Measurements from ENCODE around the gene JAZF1.

DNA sequence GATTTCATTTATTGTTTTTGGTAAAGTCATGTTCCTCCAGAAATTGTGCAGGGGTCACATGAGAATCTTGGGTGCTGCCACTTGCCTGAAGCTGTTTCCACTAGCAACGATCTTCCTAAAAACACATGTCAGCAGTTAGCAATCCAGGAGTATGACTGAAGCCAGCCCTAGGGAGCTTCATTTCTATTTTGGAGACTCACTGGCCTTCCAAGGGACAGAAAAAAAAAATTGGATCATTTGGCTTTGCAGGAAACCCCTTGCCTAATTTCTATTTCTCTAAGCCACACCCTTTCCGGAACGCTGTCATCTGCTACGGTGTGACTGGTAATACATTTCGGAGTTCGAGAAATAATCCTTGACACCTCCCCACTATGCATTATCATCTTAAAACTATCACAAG lies 236.0 kb downstream of the JAZF1 start:
- no peak for TF ChIP-seq POLR2AphosphoS5 (IDR thresholded peaks at IDR 0.05)
- TF ChIP-seq, protein P1, sequence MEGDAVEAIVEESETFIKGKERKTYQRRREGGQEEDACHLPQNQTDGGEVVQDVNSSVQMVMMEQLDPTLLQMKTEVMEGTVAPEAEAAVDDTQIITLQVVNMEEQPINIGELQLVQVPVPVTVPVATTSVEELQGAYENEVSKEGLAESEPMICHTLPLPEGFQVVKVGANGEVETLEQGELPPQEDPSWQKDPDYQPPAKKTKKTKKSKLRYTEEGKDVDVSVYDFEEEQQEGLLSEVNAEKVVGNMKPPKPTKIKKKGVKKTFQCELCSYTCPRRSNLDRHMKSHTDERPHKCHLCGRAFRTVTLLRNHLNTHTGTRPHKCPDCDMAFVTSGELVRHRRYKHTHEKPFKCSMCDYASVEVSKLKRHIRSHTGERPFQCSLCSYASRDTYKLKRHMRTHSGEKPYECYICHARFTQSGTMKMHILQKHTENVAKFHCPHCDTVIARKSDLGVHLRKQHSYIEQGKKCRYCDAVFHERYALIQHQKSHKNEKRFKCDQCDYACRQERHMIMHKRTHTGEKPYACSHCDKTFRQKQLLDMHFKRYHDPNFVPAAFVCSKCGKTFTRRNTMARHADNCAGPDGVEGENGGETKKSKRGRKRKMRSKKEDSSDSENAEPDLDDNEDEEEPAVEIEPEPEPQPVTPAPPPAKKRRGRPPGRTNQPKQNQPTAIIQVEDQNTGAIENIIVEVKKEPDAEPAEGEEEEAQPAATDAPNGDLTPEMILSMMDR (IDR thresholded peaks at IDR 0.05) = no peak

Data from breast epithelium (tissue), 3 donors.